IPS-20b (cell line): ENCODE data around the gene CCBE1.

Source experiments
- H3K27ac ChIP-seq: one replicate; pipeline ENCODE4 v1.5.1; 2013; ENCODE audit warnings: low read length
- H3K27me3 ChIP-seq: 2 replicates; pipeline ENCODE4 v1.6.1; 2013; ENCODE audit warnings: mild to moderate bottlenecking, low read length, inconsistent platforms; ENCODE audit not compliant: insufficient read depth
- H3K36me3 ChIP-seq: 2 replicates; pipeline ENCODE4 v1.6.1; 2013; ENCODE audit warnings: low read depth, mild to moderate bottlenecking, inconsistent platforms, low read length, moderate library complexity; ENCODE audit not compliant: insufficient read depth
- H3K4me1 ChIP-seq: 2 replicates; pipeline ENCODE4 v1.6.1; 2013; ENCODE audit warnings: mild to moderate bottlenecking, control low read depth, inconsistent platforms, low read length, moderate library complexity; ENCODE audit not compliant: insufficient read depth
- H3K4me3 ChIP-seq: 2 replicates; pipeline ENCODE4 v1.5.1; 2013; ENCODE audit warnings: mild to moderate bottlenecking, low read length, inconsistent platforms
- H3K9ac ChIP-seq: 2 replicates; pipeline ENCODE4 v1.6.1; 2013; ENCODE audit warnings: low read depth, mild to moderate bottlenecking, inconsistent platforms, low read length, moderate library complexity
- H3K9me3 ChIP-seq: 2 replicates; pipeline ENCODE4 v1.6.1; 2013; ENCODE audit warnings: mild to moderate bottlenecking, low read depth, low read length, inconsistent platforms; ENCODE audit not compliant: insufficient read depth

Gene CCBE1

GRCh38 chr18:59609654-59610053, 87.6 kb downstream of the CCBE1 start:
- H3K36me3 ChIP-seq = no peaks in the 10 kb centered on the region
- no peak overlapping the region for H3K4me3 ChIP-seq
- no peaks in the 10 kb centered on the region for H3K27me3 ChIP-seq
- 0 out of 2 replicates have a peak, but pooled peaks cover 4% of the 10 kb centered on the region for H3K4me1 ChIP-seq
- no peaks in the 10 kb centered on the region for H3K9me3 ChIP-seq
- H3K9ac ChIP-seq = no peak overlapping the region
- H3K27ac ChIP-seq = no peak overlapping the region

DNA sequence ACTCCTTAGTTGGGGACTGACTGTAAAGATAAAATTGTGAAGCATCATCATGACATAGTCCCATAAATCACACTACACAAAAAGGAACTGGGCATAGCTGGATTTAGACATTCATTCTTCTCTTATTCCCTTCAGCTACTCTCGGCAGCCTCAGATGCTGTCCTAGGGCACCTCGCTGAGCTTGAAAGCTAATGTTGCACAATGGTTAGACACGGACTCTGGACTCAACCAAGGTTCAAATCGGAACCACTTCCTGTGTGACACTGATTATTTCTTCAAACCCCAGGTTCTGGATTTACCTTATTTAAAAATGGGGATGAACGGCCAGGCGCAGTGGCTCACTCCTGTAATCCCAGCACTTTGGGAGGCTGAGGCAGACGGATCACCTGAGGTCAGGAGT, 89.8 kb downstream of the CCBE1 start:
- H3K27me3 ChIP-seq = no peaks in the 10 kb centered on the region
- 0 out of 2 replicates have a peak, but pooled peaks cover 4% of the 10 kb centered on the region for H3K4me1 ChIP-seq
- H3K27ac ChIP-seq = no peak overlapping the region
- H3K36me3 ChIP-seq = no peaks in the 10 kb centered on the region
- H3K9ac ChIP-seq = no peak overlapping the region
- no peaks in the 10 kb centered on the region for H3K9me3 ChIP-seq
- H3K4me3 ChIP-seq = no peak overlapping the region

- Histone ChIP-seq H3K9me3 (no peaks in the 10 kb centered on the region), H3K36me3 (no peaks in the 10 kb centered on the region), H3K27ac (no peak overlapping the region), H3K4me3 (no peak overlapping the region), H3K27me3 (no peaks in the 10 kb centered on the region), H3K9ac (no peak overlapping the region), H3K4me1 (0 out of 2 replicates have a peak, but pooled peaks cover 4% of the 10 kb centered on the region)
Observed at GRCh38 chr18:59607078-59607379, 90.2 kb downstream of the CCBE1 start.

GRCh38 chr18:59606193-59607077, 90.8 kb downstream of the CCBE1 start:
- no peaks in the 10 kb centered on the region for H3K36me3 ChIP-seq
- no peak overlapping the region for H3K4me3 ChIP-seq
- H3K27me3 ChIP-seq = no peaks in the 10 kb centered on the region
- H3K9ac ChIP-seq = no peak overlapping the region
- H3K4me1 ChIP-seq = 0 out of 2 replicates have a peak, but pooled peaks cover 4% of the 10 kb centered on the region
- H3K9me3 ChIP-seq = no peaks in the 10 kb centered on the region
- no peak overlapping the region for H3K27ac ChIP-seq

- no peak overlapping the region for H3K27ac ChIP-seq
- no peak overlapping the region for H3K9ac ChIP-seq
- H3K36me3 ChIP-seq = no peaks in the 10 kb centered on the region
- H3K4me3 ChIP-seq = no peak overlapping the region
- H3K9me3 ChIP-seq = no peaks in the 10 kb centered on the region
- no peaks in the 10 kb centered on the region for H3K4me1 ChIP-seq
- H3K27me3 ChIP-seq = no peaks in the 10 kb centered on the region
Observed at GRCh38 chr18:59605633-59606192, 91.5 kb downstream of the CCBE1 start.

DNA sequence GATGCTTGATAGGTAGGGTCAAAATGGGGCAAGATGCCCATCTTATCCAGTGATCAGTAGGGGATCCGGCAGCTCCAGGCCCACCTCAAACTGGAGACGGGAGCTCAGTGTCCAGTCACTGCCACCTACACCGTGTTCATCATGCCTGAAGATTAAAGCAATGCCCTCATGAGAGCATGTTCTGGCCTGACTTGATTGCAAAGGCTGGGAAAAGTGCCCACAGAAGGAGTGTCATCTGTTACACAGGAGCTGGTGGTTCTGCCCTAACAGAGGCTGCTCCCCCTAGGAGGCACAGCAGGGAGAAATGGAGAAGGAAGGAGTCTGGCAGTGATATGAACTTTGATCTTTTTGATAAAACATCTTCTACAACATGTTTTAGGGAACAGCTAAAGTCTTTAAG, 92.3 kb downstream of the CCBE1 start:
- H3K9ac ChIP-seq = no peak overlapping the region
- H3K4me3 ChIP-seq = no peak overlapping the region
- H3K27ac ChIP-seq = no peak overlapping the region
- H3K4me1 ChIP-seq = no peaks in the 10 kb centered on the region
- no peaks in the 10 kb centered on the region for H3K27me3 ChIP-seq
- no peaks in the 10 kb centered on the region for H3K9me3 ChIP-seq
- no peaks in the 10 kb centered on the region for H3K36me3 ChIP-seq

- Histone ChIP-seq H3K9me3 (no peaks in the 10 kb centered on the region), H3K9ac (no peak overlapping the region), H3K4me3 (no peak overlapping the region), H3K36me3 (no peaks in the 10 kb centered on the region), H3K4me1 (no peaks in the 10 kb centered on the region), H3K27me3 (no peaks in the 10 kb centered on the region; the same call in 1 of the 2 replicates), H3K27ac (no peak overlapping the region)
Observed at GRCh38 chr18:59597049-59597448, 100.2 kb downstream of the CCBE1 start.

DNA sequence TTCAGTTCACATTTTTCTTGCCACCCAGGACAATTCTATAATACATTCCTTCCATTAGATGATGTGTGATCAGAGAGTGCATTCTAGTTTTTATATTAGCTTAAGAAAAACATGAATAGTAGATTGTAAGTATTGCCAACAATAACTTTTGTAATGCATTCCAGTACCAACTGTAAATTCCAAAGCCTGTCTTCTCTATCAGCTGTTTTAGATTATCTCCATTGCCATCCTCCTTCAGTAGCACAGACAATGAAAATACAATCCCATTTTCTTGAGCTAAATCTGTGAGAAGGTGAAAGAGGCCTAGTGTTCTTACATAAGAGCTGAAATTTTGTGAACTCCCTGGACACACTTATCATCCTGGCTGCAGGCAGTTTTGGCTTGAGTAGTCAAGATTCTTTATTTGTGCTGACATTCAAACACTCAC, 103.9 kb downstream of the CCBE1 start:
- no peak overlapping the region for H3K27ac ChIP-seq
- H3K4me3 ChIP-seq = no peak overlapping the region
- no peaks in the 10 kb centered on the region for H3K4me1 ChIP-seq
- H3K9me3 ChIP-seq = no peaks in the 10 kb centered on the region
- H3K9ac ChIP-seq = no peak overlapping the region
- H3K27me3 ChIP-seq = no peaks in the 10 kb centered on the region; the same call in 1 of the 2 replicates
- no peaks in the 10 kb centered on the region for H3K36me3 ChIP-seq

- no peaks in the 10 kb centered on the region for H3K36me3 ChIP-seq
- no peak overlapping the region for H3K27ac ChIP-seq
- no peaks in the 10 kb centered on the region for H3K4me1 ChIP-seq
- no peaks in the 10 kb centered on the region for H3K27me3 ChIP-seq
- H3K4me3 ChIP-seq = no peak overlapping the region
- no peak overlapping the region for H3K9ac ChIP-seq
- H3K9me3 ChIP-seq = no peaks in the 10 kb centered on the region
Observed at GRCh38 chr18:59592624-59593023, 104.6 kb downstream of the CCBE1 start.

DNA sequence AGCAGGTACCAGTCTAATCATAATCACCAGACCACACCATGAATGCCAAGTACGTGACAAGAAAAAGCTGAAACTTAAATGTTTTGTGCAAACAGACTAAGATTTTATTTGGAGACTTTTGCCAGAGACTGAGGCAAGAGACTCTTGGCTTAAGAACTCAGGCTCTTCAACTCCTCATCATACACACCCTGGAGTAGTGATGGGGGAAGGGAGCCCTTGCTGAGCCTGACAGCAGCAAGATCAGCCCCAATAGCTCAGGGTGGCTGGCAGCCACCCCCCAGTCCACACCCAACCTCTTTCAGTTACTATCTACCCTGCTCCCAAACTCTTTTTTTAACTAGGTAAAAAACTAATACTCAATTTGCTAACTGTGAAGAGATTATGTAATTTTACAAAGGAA, 114.8 kb downstream of the CCBE1 start:
- H3K27ac ChIP-seq = no peak overlapping the region
- H3K4me3 ChIP-seq = no peak overlapping the region
- H3K27me3 ChIP-seq = no peaks in the 10 kb centered on the region

DNA sequence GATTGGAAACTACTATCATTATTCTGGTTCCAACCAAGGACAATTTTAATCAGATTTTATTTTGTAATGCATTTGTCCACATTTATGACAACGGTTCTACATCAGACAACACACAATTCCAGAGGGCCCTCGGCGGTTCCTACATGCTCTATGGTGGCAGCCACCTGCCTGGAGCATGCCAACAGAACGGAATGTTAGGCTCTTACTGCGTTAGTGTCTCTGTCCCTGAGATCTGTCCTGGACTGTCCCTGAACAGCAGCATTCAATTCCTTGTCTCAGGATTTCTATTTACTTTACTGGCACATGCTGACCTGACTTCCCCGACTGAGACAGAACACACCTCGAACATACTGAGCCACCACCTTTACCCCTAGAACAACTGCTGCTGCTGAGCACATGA, 117.7 kb downstream of the CCBE1 start:
- no peak overlapping the region for H3K9ac ChIP-seq
- no peaks in the 10 kb centered on the region for H3K36me3 ChIP-seq
- no peaks in the 10 kb centered on the region for H3K4me1 ChIP-seq
- H3K27me3 ChIP-seq = no peaks in the 10 kb centered on the region
- H3K4me3 ChIP-seq = no peak overlapping the region
- no peaks in the 10 kb centered on the region for H3K9me3 ChIP-seq
- no peak overlapping the region for H3K27ac ChIP-seq

More for the DNA sequence above, 114.8 kb downstream of the CCBE1 start:
- H3K4me1 ChIP-seq = no peaks in the 10 kb centered on the region
- no peak overlapping the region for H3K9ac ChIP-seq
- H3K9me3 ChIP-seq = no peaks in the 10 kb centered on the region
- H3K36me3 ChIP-seq = no peaks in the 10 kb centered on the region

DNA sequence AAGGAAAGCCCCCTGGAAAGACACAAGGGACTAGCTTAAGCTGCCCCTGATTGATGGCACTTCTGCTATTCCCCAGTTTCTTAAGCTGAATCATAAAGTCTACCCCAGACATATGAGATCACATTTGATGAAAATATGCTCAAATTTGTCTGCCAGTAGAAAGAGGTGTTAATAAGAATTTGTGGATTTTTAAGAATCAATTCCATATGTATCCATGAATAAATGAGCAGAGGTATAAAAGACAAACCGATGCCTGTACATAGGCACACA, 119.9 kb downstream of the CCBE1 start:
- Histone ChIP-seq H3K27me3 (no peaks in the 10 kb centered on the region), H3K4me1 (no peaks in the 10 kb centered on the region), H3K4me3 (no peak overlapping the region), H3K36me3 (no peaks in the 10 kb centered on the region), H3K9me3 (no peaks in the 10 kb centered on the region), H3K9ac (no peak overlapping the region), H3K27ac (no peak overlapping the region)
